Gastroesophageal sphincter (tissue), 3 donors: ENCODE data around the gene RNF146.

Source experiments
- EP300 ChIP-seq: sonication (generic); formaldehyde crosslinking; IDR thresholded peaks from one replicate; pipeline ENCODE4 v1.6.1; 2017; ENCODE audit warnings: antibody characterized with exemption, mild to moderate bottlenecking
- POLR2A ChIP-seq, 2 donors: fragments of 450-650 bp; IDR thresholded peaks; one replicate each; pipeline ENCODE4 v1.6.1; 2017; ENCODE audit warnings: antibody characterized with exemption in 2 of 2, mild to moderate bottlenecking in 2 of 2, moderate library complexity in 1 of 2
- POLR2AphosphoS5 ChIP-seq: sonication (generic); formaldehyde crosslinking; IDR thresholded peaks from one replicate; pipeline ENCODE4 v1.6.1; 2017; ENCODE audit warnings: antibody characterized with exemption
- TF ChIP-seq, protein P1 (sequence below), 4 experiments: fragments of 200-600 bp in 2 of 4; fragments of 450-650 bp in 2 of 4; sonication (generic) in 1 of 4; IDR thresholded peaks; one replicate each; pipeline ENCODE4 v1.5.1; 2017 to 2019; ENCODE audit warnings: antibody characterized with exemption in 4 of 4, mild to moderate bottlenecking in 2 of 4, moderate library complexity in 2 of 4

DNA sequence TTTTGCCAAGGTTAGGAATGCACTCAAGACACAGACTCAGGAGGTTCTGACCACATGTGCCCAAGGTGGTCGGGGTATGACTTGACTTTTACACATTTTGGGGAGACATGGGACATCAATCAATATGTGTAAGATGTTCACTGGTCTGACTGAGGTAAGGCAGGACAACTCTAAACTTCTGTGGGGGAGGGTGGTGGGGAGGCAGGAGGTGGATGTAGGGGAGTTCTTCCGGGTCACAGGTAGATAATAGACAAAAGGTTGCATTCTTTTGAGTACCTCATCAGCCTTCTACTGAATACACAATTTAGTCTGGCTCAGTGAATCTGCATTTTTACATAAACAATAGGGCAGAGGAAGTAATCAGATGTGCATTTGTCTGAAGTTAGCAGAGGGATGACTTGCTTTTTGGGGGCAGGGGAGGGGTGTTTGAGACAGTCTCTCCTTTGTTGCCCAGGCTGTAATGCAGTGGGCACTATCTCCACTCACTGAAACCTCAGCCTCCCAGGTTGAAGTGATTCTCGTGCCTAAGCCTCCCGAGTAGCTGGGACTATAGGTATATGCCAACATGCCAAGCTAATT, 65.8 kb downstream of the RNF146 start:
- TF ChIP-seq, protein P1, sequence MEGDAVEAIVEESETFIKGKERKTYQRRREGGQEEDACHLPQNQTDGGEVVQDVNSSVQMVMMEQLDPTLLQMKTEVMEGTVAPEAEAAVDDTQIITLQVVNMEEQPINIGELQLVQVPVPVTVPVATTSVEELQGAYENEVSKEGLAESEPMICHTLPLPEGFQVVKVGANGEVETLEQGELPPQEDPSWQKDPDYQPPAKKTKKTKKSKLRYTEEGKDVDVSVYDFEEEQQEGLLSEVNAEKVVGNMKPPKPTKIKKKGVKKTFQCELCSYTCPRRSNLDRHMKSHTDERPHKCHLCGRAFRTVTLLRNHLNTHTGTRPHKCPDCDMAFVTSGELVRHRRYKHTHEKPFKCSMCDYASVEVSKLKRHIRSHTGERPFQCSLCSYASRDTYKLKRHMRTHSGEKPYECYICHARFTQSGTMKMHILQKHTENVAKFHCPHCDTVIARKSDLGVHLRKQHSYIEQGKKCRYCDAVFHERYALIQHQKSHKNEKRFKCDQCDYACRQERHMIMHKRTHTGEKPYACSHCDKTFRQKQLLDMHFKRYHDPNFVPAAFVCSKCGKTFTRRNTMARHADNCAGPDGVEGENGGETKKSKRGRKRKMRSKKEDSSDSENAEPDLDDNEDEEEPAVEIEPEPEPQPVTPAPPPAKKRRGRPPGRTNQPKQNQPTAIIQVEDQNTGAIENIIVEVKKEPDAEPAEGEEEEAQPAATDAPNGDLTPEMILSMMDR (IDR thresholded peaks at IDR 0.05), result no peak
- TF ChIP-seq POLR2AphosphoS5 (no peak), POLR2A (IDR thresholded peaks at IDR 0.05) (no peak), EP300 (no peak)
